Measurements from ENCODE around the gene POFUT1. TPM values are rescaled to one million over a fixed set of nuclear protein-coding genes. Genes with fewer than 3 reads are reported as not detected.

The POFUT1 gene
- total and polyA plus RNA-seq, 2 donors (not counting 3 experiments of a cell fraction or from before 2014, with no cell fraction given) = 29.0 to 51.4 TPM

- no peaks in the 10 kb centered on the region for H3K9me3 ChIP-seq (replicated peaks; ENCODE audit: control insufficient read depth, insufficient read depth, low read length)
- no peak overlapping the region for H2AFZ ChIP-seq (ENCODE audit: low read depth, low read length)
- no peak overlapping the region for H3K4me3 ChIP-seq (replicated peaks in 1 of 3; ENCODE audit: insufficient read depth in 1 of 3, low read depth in 1 of 3, low read length in 3 of 3)
- DNase-seq (ENCODE audit: low read depth, low spot score) = no peak
- CTCF ChIA-PET = no interaction called here
- FAIRE-seq = no peak
- no peaks in the 10 kb centered on the region for H3K36me3 ChIP-seq (ENCODE audit: control insufficient read depth in 2 of 2, extremely low read depth in 1 of 2, insufficient read depth in 2 of 2, low read length in 2 of 2)
- no peak overlapping the region for H3K4me2 ChIP-seq (ENCODE audit: insufficient read depth, low read length)
- H3K27me3 ChIP-seq (ENCODE audit: control insufficient read depth in 2 of 2, insufficient read depth in 2 of 2, low read length in 2 of 2) = no peaks in the 10 kb centered on the region
- POLR2A ChIA-PET = no interaction called here
- TF ChIP-seq POLR2A (IDR thresholded peaks at IDR 0.05; ENCODE audit: low read depth, low read length) (no peak), MYC (IDR thresholded peaks at IDR 0.05; ENCODE audit: low read depth, low read length) (no peak), GATA2 (IDR thresholded peaks at IDR 0.05; ENCODE audit: insufficient read depth, insufficient read length, low read depth, low read length) (no peak), JUN (IDR thresholded peaks at IDR 0.05; ENCODE audit: borderline replicate concordance, insufficient read depth, insufficient read length, low read depth) (no peak), EZH2 (IDR thresholded peaks at IDR 0.05; ENCODE audit: borderline replicate concordance, low read depth, low read length, severe bottlenecking) (no peak), FOS (IDR thresholded peaks at IDR 0.05; ENCODE audit: borderline replicate concordance, insufficient read depth, low read length) (no peak), POLR2AphosphoS5 (IDR thresholded peaks at IDR 0.05; ENCODE audit: insufficient read depth, low read depth, low read length) (no peak), MAX (IDR thresholded peaks at IDR 0.05; ENCODE audit: insufficient read depth, insufficient read length) (no peak), CTCF (IDR thresholded peaks at IDR 0.05; ENCODE audit: extremely low read depth in 1 of 2, insufficient read depth in 1 of 2, low read depth in 1 of 2, low read length in 2 of 2) (no peak)
- no TSS peak for BruUV-seq (replicated peaks)
- dilution Hi-C loops (cut with MboI; ENCODE audit: extremely low pct_ligation_motif_present, low sequenced_read_pairs) (no loop called here), intact Hi-C loops (cut with micrococcal nuclease) (no loop called here)
- peaks cover 3% of the 10 kb centered on the region for H4K20me1 ChIP-seq (replicated peaks; ENCODE audit: control insufficient read depth, extremely low read depth, insufficient read depth, low read length)
- peaks cover 13% of the 10 kb centered on the region for H3K4me1 ChIP-seq (ENCODE audit: control insufficient read depth, extremely low read depth, insufficient read depth, low read length)
- H3K9me1 ChIP-seq (replicated peaks; ENCODE audit: control insufficient read depth, extremely low read depth, insufficient read depth, low read length) = no peaks in the 10 kb centered on the region
- no peak overlapping the region for H3K27ac ChIP-seq (ENCODE audit: insufficient read depth, low read depth, low read length)
- H3K9ac ChIP-seq (replicated peaks; ENCODE audit: extremely low read depth, insufficient read depth, low read length) = no peak overlapping the region
- H3K79me2 ChIP-seq (ENCODE audit: control insufficient read depth, insufficient read depth, low read length) = peaks cover 27% of the 10 kb centered on the region
Measured at GRCh38 chr20:32281711-32282110, 74.0 kb downstream of the POFUT1 start.
